Right lobe of liver (tissue), 4 donors: Measurements from ENCODE around the gene CEP128.

Experiments used
- POLR2A ChIP-seq: fragments of 450-650 bp; IDR thresholded peaks from one replicate; pipeline ENCODE4 v1.6.1; 2017; ENCODE audit warnings: antibody characterized with exemption, mild to moderate bottlenecking
- TF ChIP-seq, protein P1 (sequence below), 4 donors: fragments of 200-600 bp in 3 of 4; fragments of 450-650 bp in 1 of 4; IDR thresholded peaks; one replicate each; pipeline versions ENCODE4 v1.5.1 to v1.8.0; 2016 to 2022; ENCODE audit warnings: antibody characterized with exemption in 4 of 4, mild to moderate bottlenecking in 2 of 4
- donor health status: DM: no; HTN: no; CAD: no.
- donor health status: DM: no; HTN: no; CAD: no.
- donor health status: DM: no; HTN: yes; CAD: no.

DNA sequence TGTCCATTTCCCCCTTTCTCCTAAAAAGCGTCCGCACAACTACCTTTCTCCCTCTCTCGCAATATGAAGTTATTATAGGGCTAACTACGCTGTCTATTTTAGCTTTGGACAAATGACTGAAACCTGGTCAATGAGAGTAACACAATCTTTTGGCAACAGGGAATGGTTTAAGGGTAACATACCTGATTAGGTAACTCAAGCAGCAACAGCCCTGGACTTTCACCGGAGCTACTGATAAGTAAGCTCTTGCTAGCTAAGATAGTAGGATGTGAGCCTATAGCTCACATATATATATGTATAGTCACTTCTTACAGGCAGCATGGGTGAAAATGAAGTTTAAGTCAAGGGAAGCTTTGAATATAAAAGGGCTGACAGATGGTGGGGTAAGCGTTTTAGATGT, 313.0 kb downstream of the CEP128 start:
- no peak for TF ChIP-seq POLR2A
- TF ChIP-seq, protein P1, sequence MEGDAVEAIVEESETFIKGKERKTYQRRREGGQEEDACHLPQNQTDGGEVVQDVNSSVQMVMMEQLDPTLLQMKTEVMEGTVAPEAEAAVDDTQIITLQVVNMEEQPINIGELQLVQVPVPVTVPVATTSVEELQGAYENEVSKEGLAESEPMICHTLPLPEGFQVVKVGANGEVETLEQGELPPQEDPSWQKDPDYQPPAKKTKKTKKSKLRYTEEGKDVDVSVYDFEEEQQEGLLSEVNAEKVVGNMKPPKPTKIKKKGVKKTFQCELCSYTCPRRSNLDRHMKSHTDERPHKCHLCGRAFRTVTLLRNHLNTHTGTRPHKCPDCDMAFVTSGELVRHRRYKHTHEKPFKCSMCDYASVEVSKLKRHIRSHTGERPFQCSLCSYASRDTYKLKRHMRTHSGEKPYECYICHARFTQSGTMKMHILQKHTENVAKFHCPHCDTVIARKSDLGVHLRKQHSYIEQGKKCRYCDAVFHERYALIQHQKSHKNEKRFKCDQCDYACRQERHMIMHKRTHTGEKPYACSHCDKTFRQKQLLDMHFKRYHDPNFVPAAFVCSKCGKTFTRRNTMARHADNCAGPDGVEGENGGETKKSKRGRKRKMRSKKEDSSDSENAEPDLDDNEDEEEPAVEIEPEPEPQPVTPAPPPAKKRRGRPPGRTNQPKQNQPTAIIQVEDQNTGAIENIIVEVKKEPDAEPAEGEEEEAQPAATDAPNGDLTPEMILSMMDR (IDR thresholded peaks at IDR 0.05) = no peak
